K562 (cell line): Measurements from ENCODE around the gene CHMP4B. TPM values are rescaled to one million over a fixed set of nuclear protein-coding genes. Genes with fewer than 3 reads are reported as not detected.
A peak's percentile ranks its signal among the peaks of the same experiment; 100 is the strongest.

ENCODE experiments used
- ATAC-seq: fragments of 200-7000 bp; cut with Tn5 transposase; 3 replicates; pipeline ENCODE4 v1.9.1; 2020; ENCODE audit warnings: moderate library complexity
- BruUV-seq: library from RNA; stranded (reverse); fragments of 400-500 nt; replicated peaks from 2 replicates; lab custom pipeline; 2021; lab: Mats Ljungman, UMichigan
- CTCF ChIA-PET: fragments of 300-600 bp; formaldehyde crosslinking; extraction: SDS; loops from one replicate; lab custom pipeline; 2021; ENCODE audit warnings: low intra/inter-chr PET ratio; lab: Yijun Ruan, JAX
- POLR2A ChIA-PET: fragments of 300-600, 350-650 bp; sonication (Branson Sonifier 250); formaldehyde crosslinking; extraction: SDS; loops from one replicate; lab custom pipeline; 2021; ENCODE audit warnings: antibody characterized with exemption, inconsistent platforms; lab: Yijun Ruan, JAX
- DNase-seq, 4 experiments: peaks; one replicate each; pipeline versions ENCODE4 v3.0.0 to v3.0.0-alpha.2; 2011 to 2018; ENCODE audit warnings: low spot score in 3 of 4, mixed read lengths in 3 of 4; ENCODE audit errors: extremely low read depth in 1 of 4
- FAIRE-seq: peaks from 2 replicates; lab custom pipeline; 2011; peaks lifted over from hg19 to GRCh38; lab: Jason Lieb, UNC
- H2AFZ ChIP-seq: 2 replicates; pipeline ENCODE4 v1.6.0; 2011; ENCODE audit warnings: low read depth, low read length, control low read depth, inconsistent platforms
- H3K27ac ChIP-seq: fragments of 200-600 bp; 3 replicates; pipeline ENCODE4 v1.8.0; 2011; ENCODE audit warnings: low read depth, mild to moderate bottlenecking, control low read depth, inconsistent platforms, low read length, moderate library complexity, mixed read lengths; ENCODE audit errors: extremely low read depth
- H3K27me3 ChIP-seq, 2 experiments: fragments of 300-600 bp in 1 of 2; 2 replicates in 1 of 2; 3 replicates in 1 of 2; pipeline versions ENCODE4 v1.6.0 to v1.8.0; 2011; ENCODE audit warnings: inconsistent platforms in 2 of 2, low read length in 2 of 2, mild to moderate bottlenecking in 1 of 2, mixed read lengths in 1 of 2, moderate library complexity in 1 of 2; ENCODE audit not compliant: control insufficient read depth in 2 of 2, insufficient read depth in 2 of 2
- H3K36me3 ChIP-seq: fragments of 300-600 bp; 3 replicates; pipeline ENCODE4 v1.8.0; 2011; ENCODE audit warnings: mild to moderate bottlenecking, low read length, inconsistent platforms; ENCODE audit not compliant: control insufficient read depth, insufficient read depth
- H3K4me1 ChIP-seq, 2 experiments: fragments of 200-600 bp in 1 of 2; replicated peaks in 1 of 2; 2 replicates in 1 of 2; 3 replicates in 1 of 2; pipeline versions ENCODE4 v1.5.1 to v1.8.0; 2011; ENCODE audit warnings: inconsistent platforms in 2 of 2, low read length in 2 of 2, mild to moderate bottlenecking in 1 of 2, mixed read lengths in 1 of 2, moderate library complexity in 1 of 2; ENCODE audit not compliant: control insufficient read depth in 2 of 2, insufficient read depth in 2 of 2
- H3K4me2 ChIP-seq: 2 replicates; pipeline ENCODE4 v1.6.1; 2011; ENCODE audit warnings: low read length, control low read depth, inconsistent platforms, mixed read lengths; ENCODE audit not compliant: insufficient read depth
- H3K4me3 ChIP-seq: fragments of 200-600 bp; sonication (generic), shearing (Covaris generic); 2 replicates; pipeline ENCODE4 v1.5.1; 2016; ENCODE audit warnings: control low read depth, inconsistent platforms
- H3K79me2 ChIP-seq: fragments of 200-600 bp; 3 replicates; pipeline ENCODE4 v1.8.0; 2011; ENCODE audit warnings: low read length, inconsistent platforms; ENCODE audit not compliant: control insufficient read depth, insufficient read depth
- H3K9ac ChIP-seq, 2 experiments: 2 replicates each; pipeline versions ENCODE4 v1.6.0 to v1.6.1; 2011; ENCODE audit warnings: low read depth in 2 of 2, low read length in 2 of 2, control low read depth in 1 of 2, inconsistent platforms in 1 of 2, mild to moderate bottlenecking in 1 of 2, mixed read lengths in 1 of 2; ENCODE audit not compliant: insufficient read depth in 1 of 2
- H3K9me1 ChIP-seq: one replicate; pipeline ENCODE4 v1.6.0; 2011; ENCODE audit warnings: inconsistent platforms, mild to moderate bottlenecking, low read length, moderate library complexity; ENCODE audit not compliant: control insufficient read depth, insufficient read depth
- H3K9me3 ChIP-seq: replicated peaks from 2 replicates; pipeline ENCODE4 v1.5.1; 2011; ENCODE audit warnings: low read depth, low read length, inconsistent platforms; ENCODE audit not compliant: control insufficient read depth, insufficient read depth
- H4K20me1 ChIP-seq: replicated peaks from 2 replicates; pipeline ENCODE4 v1.6.1; 2011; ENCODE audit warnings: low read length, inconsistent platforms, mixed read lengths; ENCODE audit not compliant: control insufficient read depth, insufficient read depth
- GABPB1 ChIP-seq: sonication (generic); formaldehyde crosslinking; IDR thresholded peaks from 2 replicates; pipeline ENCODE4 v1.8.0; 2022; ENCODE audit warnings: mild to moderate bottlenecking, missing genetic modification reagents
- GATAD2B ChIP-seq: fragments of 450-650 bp; IDR thresholded peaks from 2 replicates; pipeline ENCODE4 v1.6.1; 2017; ENCODE audit warnings: mild to moderate bottlenecking, borderline replicate concordance
- HNRNPL ChIP-seq: fragments of 200-400 bp; formaldehyde crosslinking; IDR thresholded peaks from 2 replicates; pipeline ENCODE4 v1.6.1; 2017; ENCODE audit warnings: low read depth, mild to moderate bottlenecking, low read length
- NRF1 ChIP-seq, 2 experiments: fragments of 450-650 bp; IDR thresholded peaks in 1 of 2; conservative IDR thresholded peaks in 1 of 2; 2 replicates each; pipeline ENCODE4 v1.6.1; 2014; ENCODE audit warnings: mild to moderate bottlenecking in 2 of 2
- POLR2A ChIP-seq: fragments of 450-650 bp; conservative IDR thresholded peaks from 2 replicates; pipeline ENCODE4 v1.6.1; 2016
- PTRF ChIP-seq: fragments of 450-650 bp; IDR thresholded peaks from 2 replicates; pipeline ENCODE4 v1.6.1; 2016; ENCODE audit warnings: mild to moderate bottlenecking, missing genetic modification characterization, missing compliant biosample characterization
- RB1 ChIP-seq: fragments of 450-650 bp; IDR thresholded peaks from 2 replicates; pipeline ENCODE4 v1.6.1; 2017; ENCODE audit warnings: low read depth, mild to moderate bottlenecking
- ZNF778 ChIP-seq: fragments of 450-650 bp; formaldehyde crosslinking; IDR thresholded peaks from 2 replicates; pipeline ENCODE4 v1.4.0; 2020; ENCODE audit warnings: mild to moderate bottlenecking, moderate library complexity
- WGBS: fragments of 100-300 bp; shearing (Covaris generic); methylation state at CpG from one replicate; pipeline ENCODE4 v1.1.6; 2016; ENCODE audit warnings: low coverage, mixed read lengths; ENCODE audit not compliant: insufficient coverage; ENCODE audit errors: missing lambda C conversion rate; 5-methylcytosine and 5-hydroxymethylcytosine counted together
- in situ Hi-C: fragments of 300-500 bp; cut with MboI; formaldehyde crosslinking; loops from 4 replicates; pipeline ENCODE4 v1.15.0; 2018; ENCODE audit warnings: inconsistent platforms, mixed read lengths
- intact Hi-C: fragments of 100-400 bp; cut with micrococcal nuclease; formaldehyde crosslinking; loops from 2 replicates; pipeline ENCODE4 v1.14.2; 2022
- polyA plus RNA-seq, 8 experiments: library from polyadenylated mRNA; depleted of rRNA in 4 of 8; stranded (reverse) in 5 of 8; unstranded in 3 of 8; fragments of >200 nt; fragmentation: Nextera tagmentation in 2 of 8; fragmentation: Illumina TruSeq in 1 of 8; extraction: Ambion mirVana in 2 of 8; extraction: Trizol in 1 of 8; gene quantifications; 2 replicates each; pipeline versions ENCODE4 v1.2.1 to v1.2.3, GENCODE V29; 2011 to 2014; ENCODE audit warnings: inconsistent platforms in 1 of 8, missing spikeins in 1 of 8
- total RNA-seq, 7 experiments: library from RNA; depleted of rRNA in 6 of 7; stranded (reverse); fragments of >200 nt in 6 of 7; fragmentation: Illumina TruSeq in 2 of 7; extraction: Trizol in 2 of 7; gene quantifications; 2 replicates each; pipeline versions ENCODE4 v1.2.1 to v1.2.3, GENCODE V29; 2011 to 2021; ENCODE audit warnings: low replicate concordance in 1 of 7
- TF ChIP-seq, protein P1 (sequence below): fragments of 250-450 bp; sonication (Bioruptor Pico); IDR thresholded peaks from 2 replicates; pipeline ENCODE4 v1.8.0; 2021; ENCODE audit warnings: moderate library complexity, mild to moderate bottlenecking, inconsistent platforms

Gene CHMP4B
- total and polyA plus RNA-seq, 9 of the 15 experiments (the other 6 are each of a cell fraction or from before 2014, with no cell fraction given) = 1.8 to 64.7 (median 31.8) TPM

- 50% methylated on average over 12 of the region's 13 CpGs for WGBS
- no peak for FAIRE-seq
- H3K27ac ChIP-seq = no peak overlapping the region
Measured at GRCh38 chr20:33857722-33858563, 46.8 kb downstream of the CHMP4B start.

More at GRCh38 chr20:33857722-33858563, 46.8 kb downstream of the CHMP4B start:
- no TSS peak for BruUV-seq
- no peak overlapping the region for H3K4me2 ChIP-seq
- no peaks in the 10 kb centered on the region for H4K20me1 ChIP-seq
- ChIA-PET CTCF (no interaction called here), POLR2A (interaction anchor here (0.5 to 1.0 kb wide), 3 partner anchors 21 to 238 kb away, joined by 3 to 4 read pairs (median 3); no protein-coding TSS in a partner anchor)
- H3K4me3 ChIP-seq = no peak overlapping the region
- intact Hi-C loops (no loop called here), in situ Hi-C loops (no loop called here)
- no peak overlapping the region for H3K9ac ChIP-seq
- H3K9me3 ChIP-seq = no peaks in the 10 kb centered on the region
- peaks cover 0 to 8% of the 10 kb centered on the region in 2 experiments; a peak in 3 of 5 replicates for H3K4me1 ChIP-seq
- TF ChIP-seq GABPB1 = no peak
- no peak for TF ChIP-seq ZNF778 (CRISPR knock-in tag)
- TF ChIP-seq PTRF (tag) = no peak
- TF ChIP-seq GATAD2B = no peak
- 0 out of 2 replicates have a peak, but pooled peaks have one; percentile 12 for TF ChIP-seq POLR2A
- no peak for TF ChIP-seq RB1
- no peak for TF ChIP-seq NRF1 (conservative IDR thresholded peaks at IDR 0.05 in 1 of 2, IDR thresholded peaks at IDR 0.05 in 1 of 2)
- TF ChIP-seq HNRNPL = no peak
- TF ChIP-seq, protein P1, sequence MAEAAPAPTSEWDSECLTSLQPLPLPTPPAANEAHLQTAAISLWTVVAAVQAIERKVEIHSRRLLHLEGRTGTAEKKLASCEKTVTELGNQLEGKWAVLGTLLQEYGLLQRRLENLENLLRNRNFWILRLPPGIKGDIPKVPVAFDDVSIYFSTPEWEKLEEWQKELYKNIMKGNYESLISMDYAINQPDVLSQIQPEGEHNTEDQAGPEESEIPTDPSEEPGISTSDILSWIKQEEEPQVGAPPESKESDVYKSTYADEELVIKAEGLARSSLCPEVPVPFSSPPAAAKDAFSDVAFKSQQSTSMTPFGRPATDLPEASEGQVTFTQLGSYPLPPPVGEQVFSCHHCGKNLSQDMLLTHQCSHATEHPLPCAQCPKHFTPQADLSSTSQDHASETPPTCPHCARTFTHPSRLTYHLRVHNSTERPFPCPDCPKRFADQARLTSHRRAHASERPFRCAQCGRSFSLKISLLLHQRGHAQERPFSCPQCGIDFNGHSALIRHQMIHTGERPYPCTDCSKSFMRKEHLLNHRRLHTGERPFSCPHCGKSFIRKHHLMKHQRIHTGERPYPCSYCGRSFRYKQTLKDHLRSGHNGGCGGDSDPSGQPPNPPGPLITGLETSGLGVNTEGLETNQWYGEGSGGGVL (CRISPR knock-in tag) = no peak
- H3K79me2 ChIP-seq = no peaks in the 10 kb centered on the region
- no peaks in the 10 kb centered on the region for H3K9me1 ChIP-seq
- peaks cover 21% of the 10 kb centered on the region; the same call in 2 of the 3 replicates for H3K36me3 ChIP-seq
- ATAC-seq (no peak), DNase-seq (no peak)
- no peaks in the 10 kb centered on the region for H3K27me3 ChIP-seq
- no peak overlapping the region for H2AFZ ChIP-seq
